GM19240 (cell line): ENCODE data around the gene ATP1B3.
"Not testable (repeated sequence)": the region's sequence is repeated elsewhere in the genome, so short reads cannot be mapped to it uniquely, and the experiment has no call there.

Source experiments
- DNase-seq: peaks from one replicate; pipeline ENCODE4 v3.0.0; 2011; ENCODE audit warnings: low spot score; ENCODE audit not compliant: insufficient read length

ATP1B3 gene

DNA sequence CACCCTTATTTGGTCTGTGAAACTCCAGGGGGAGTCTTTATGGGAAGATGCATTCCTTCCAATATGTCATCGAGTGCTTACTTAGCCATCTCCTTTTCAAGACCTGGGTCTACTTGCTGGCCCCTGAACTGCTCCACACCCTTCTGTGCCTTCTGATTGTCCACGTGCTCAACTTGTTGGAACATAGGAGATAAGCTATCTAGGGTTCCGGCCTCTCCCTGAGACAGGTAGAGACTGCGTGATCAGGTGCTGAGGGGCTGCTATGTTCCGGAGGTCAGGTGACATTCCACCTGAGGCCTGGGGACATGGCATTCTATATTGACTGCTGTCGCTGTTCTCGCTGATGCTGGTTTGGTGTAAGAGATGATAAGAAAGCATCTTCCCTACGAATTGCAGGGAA lies 65.6 kb downstream of the ATP1B3 start:
- no peak for DNase-seq

DNA sequence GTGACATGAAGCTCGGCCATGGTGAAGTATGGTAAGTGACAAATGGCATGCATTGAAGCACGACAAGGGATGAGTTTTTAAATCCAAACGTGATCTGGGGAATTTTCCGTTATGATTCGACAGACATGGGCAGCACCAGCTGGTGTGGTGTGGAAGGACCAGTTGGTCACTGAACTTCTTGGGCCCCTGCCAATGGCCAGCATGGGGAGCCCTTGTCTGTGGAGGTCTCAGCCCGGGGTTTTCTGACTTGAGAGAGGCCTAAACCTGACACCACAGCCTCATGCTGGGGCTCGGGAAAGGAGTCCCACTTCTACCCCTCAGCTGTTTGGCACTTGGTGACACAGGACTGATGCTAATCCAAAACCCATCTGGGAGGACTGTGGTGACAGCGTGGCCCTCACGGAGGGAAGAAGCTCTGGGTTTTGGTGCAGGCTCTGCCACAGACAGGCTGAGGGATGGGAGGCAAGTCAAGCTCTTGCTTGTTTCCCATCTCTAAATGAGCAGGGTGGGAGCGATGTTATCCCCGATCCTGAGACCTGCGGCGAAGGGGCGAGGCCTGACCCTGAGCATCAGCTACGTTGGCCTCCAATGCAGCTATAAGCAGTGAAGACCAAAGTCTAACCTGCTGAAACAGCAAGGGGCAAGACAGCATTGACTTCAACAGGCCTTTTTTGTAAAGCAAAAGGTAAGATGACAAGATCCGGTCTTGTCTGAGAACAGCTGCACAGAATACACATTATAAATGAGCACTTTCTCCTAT lies 69.5 kb downstream of the ATP1B3 start:
- DNase-seq: no peak

DNA sequence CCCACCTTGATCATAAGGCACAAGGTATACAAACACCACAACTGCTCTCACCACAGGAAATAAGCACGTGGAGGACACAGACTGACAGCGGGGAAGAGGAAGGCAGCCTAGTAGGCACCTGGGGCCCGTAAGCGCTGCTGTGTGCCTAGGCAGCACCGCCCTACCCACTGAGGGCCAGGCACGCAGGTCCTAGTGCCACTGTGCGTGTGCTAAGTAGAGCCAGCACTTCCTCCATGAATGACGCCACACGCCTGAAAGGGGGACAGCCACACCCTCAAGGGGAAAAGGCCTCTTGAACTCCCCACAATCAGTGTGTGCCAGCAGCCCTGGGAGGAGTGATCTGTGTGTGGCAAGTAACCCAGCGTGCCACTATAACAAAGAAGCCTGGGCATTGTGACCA lies 73.0 kb downstream of the ATP1B3 start:
- DNase-seq: no peak

DNA sequence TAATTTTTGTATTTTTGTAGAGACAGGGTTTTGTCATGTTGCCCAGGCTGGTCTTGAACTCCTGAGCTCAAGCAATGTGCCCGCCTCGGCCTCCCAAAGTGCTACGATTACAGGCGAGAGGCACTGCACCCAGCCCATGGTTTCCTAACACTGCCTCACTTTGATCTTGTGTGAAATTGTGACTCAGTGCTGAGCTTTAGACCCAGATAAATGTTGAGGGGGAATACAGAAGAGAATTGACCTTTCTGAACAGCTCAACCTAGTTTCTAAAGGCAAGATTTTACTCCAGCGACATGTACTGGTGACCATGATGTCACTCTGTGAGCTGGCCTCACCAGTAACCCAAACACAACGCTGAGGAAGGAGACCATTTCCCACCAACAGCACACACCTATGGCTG lies 73.5 kb downstream of the ATP1B3 start:
- DNase-seq: no peak

DNA sequence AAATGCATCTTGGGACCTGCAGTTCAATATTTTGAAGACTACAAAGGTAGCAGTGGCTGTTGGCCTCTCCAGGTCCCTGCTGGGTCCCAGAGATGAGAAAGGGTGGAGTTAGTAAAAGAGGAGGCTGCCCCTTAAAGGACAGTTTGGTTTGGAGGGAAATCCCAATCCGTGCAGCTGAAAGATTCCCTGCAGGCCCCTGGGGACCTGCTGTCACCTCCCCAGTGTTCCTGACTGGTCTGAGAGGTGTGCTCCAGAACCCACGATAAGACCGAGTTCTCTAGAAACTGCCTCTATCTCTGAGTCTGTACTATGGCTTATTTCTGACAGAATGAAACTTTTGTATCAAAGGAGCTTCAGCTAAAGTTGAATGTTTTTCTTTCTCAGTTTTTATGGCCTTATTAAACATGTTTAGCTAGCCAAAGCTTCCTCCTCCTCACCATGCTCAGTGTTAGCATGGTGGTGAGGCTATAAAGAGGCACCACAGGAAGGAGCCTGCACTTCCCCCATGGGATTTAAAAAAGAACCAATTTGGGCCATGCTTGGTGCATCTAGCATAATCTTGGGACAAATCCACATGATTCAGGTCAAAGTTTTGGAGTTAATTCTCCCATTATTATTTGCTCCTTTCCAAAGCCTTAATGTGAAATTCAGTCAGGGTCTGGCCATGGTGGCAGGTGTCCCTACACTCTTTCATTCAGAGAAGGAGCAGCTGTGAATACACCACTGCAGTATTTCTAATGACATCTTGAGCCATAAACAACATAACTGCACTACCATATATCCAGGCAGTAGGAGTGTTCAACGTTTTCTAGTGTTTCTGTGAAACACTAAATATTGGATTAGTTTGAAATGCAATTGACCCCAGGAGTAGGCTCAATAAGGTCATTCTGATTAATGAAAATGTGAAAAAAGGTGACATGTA lies 74.4 kb downstream of the ATP1B3 start:
- no peak for DNase-seq

DNA sequence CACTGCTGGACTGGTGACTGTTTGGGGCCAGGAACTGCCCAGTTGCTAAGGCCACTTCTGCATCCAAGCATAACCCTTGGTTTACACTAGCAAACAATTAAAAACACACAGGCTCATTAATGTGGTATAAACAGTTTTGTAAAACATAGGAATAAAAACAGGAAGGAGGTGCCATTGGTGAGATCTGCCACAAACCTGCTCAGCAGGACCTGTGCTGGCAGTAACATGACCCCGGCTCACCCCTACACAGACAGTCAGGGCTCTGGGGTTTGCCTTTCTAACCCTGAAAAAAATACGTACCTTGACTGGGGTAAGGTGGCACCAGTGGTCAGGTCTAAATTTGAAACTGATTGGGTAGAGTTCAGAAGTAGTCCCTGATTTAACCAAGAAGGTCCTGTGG lies 76.2 kb downstream of the ATP1B3 start:
- DNase-seq: no peak

DNA sequence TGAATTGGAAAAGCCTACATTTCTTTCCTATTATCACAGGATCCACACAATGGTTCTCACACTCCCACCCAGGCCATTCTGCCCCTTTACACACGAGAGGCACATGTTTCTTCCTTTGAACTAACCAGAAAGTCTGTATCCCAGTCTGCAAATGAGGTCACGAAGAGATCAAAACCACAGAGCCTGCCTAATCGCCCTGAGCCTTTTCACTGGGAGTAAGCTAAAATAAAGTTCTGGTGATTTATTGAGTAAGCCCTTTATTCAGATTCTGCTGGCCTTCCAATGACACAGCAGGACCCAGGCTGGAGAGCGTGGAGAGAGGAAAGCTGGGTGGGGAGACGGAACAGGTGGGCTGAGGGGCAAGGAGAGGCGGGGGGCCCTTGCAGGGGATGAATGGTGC lies 78.7 kb downstream of the ATP1B3 start:
- DNase-seq: no peak

DNA sequence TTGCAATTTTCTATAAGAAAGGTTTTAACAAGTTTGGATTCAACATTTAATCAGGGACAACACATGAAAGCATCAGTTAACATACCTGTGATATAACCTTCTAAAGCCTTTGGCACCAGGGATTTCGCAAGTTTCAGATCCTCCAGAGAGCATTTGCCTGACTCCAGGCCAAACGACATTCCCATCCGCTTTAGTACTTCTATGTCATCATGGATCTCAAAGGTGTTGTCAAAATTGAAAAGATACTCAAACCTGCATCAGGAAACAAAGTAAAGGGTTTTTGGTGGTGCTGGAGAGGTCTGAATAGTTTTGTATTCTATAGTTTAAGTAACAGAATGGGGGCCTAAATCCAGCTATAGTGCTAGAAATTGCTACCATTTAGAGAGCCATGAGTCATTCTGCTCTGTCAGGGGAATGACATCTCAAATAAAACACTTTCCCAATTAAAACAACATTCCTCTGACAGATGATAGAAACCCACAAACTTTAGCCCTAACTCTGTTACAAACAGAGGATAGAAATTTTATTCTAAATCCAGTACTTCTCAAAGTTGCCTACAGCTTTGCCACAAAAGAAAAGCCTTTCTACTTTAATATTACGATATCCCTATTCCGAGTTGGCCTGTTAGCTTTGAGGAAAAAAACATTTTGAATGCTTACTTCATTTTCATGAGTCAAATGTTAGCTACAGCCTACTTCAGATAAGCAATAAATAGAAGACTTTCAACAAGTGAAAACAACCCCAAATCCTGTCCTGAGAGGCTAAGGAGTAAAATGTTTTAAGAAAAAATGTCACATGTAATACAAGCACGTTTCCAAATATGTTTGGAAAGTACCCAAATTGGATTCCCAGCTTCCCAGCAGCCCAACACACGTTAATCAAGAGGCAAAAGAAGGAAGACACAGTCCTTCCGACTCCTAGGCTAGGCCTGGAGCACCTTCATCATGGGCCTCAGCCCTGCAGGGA lies 83.4 kb downstream of the ATP1B3 start:
- no peak for DNase-seq

DNA sequence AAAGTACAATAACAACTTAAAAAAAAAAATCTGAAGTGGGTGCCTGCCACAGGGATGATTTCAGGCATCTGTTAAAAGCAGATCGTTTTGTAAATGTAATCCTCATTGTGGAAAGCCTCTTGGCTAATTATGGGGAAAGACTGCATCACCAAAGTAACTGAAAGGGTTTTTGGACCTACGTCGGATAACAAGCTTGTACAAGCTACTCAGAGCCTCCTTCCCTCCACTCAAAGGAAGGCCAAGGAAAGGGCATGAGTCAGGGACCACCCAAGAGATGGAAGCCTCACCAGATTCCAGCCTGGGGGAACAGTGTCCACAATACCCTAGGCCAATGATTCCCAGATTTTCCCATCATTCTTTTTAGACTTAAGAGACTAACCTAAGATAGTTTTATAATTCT lies 84.3 kb downstream of the ATP1B3 start:
- no peak for DNase-seq

DNA sequence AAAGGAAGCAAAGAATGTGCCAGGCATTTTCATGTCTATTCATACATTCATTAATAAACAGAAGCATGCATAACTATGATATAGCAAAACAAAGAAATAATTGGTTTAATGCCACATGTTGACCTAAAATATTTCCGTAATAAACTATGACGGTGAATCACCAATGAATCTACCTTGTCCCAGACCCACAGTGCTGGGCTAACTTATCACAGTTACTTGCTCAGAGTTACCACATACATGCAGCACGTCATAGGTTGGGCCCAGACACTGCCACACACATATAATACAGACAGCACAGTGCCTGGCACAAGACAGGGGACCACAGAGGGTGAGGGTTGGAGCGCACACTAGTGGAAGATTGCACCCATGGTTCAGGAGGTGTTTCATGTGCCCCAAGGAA lies 86.9 kb downstream of the ATP1B3 start:
- no peak for DNase-seq

DNA sequence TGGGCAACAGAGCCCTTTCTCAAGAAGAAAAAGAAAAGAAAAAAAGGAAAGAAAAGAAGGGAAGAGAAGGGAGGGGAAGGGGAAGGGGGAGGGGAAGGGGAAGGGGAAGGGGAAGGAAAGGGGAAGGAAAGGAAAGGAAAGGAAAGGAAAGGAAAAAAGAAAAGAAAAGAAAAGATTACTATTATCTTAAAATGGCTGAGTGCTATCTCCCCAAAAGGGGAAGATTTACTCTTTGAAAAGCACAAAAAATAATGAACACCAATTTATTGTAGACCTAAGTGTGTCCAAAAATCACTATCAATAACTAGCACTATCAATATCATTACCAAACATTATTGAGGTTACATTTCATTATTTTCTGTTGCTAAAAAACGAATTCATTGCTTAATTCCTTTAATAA lies 89.0 kb downstream of the ATP1B3 start:
- no peak for DNase-seq

DNA sequence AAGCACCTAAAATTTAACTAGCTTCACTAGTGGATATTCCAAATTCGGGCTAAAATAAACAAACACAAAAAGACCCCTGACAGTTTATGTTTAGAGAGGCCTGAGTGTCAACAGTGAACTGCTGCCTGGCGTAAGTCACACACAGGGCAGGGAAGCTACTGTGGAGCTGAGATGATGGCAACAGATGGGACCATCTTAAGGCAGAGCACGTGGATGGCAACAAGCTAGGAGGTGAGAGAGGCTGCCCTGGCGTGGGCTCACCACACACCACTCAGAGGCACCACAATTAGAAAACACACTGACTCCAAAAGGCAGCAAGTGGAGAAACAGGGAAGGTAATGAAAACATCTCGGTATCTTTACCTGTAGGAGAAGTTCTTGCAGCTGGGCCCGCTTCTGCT lies 93.3 kb downstream of the ATP1B3 start:
- DNase-seq: no peak

DNA sequence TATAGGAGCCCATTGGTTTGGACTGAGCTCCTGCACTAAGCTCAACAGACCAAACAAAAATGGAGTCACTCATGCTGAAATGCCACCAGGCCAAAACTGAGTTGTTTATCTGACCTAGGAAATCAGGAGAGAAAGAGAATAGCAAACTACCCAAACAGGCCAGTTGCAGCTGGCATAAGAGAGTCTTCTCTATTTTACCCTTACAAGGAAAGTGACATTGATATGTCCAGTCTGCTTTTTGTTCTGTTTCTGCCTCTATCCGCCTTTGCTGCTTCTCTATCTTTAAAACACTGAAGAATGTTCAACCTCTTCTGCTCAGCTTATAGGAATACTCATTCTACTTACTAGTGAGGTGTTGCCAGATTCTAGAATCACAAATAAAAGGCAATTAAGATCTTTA lies 95.1 kb downstream of the ATP1B3 start:
- no peak for DNase-seq

DNA sequence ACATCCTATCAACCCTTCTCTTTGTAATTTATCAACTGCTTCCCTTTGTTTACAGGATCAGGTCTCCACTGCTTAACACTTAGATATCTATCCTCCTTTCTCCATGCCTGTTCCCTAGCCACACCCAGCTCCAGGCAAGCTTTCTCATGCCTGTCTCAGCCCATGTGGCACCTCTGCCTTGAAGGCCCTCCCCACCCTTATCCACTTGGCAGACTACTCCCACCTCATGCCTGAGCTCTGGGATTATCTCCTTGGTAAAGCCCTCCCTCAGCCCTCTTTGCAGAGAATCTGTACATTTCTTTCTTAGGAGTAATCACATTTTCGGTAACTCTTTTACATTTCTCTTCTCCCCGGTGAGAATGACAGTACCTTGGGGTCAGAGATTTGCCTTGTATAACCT lies 96.0 kb downstream of the ATP1B3 start:
- DNase-seq: no peak

DNA sequence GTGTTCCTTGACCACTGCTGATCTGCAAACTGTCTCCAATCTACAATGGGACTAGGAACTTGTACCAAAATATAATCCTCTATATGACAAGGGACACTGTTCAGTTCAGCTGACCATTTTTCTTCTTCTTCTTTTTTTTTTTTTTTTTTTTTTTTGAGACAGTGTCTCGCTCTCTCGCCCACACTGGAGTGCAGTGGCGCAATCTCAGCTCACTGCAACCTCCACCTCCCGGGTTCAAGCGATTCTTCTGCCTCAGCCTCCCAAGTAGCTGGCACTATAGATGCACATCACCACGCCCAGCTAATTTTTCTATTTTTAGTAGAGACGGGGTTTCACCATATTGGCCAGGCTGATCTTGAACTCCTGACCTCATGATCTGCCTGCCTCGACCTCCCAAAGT lies 98.3 kb downstream of the ATP1B3 start:
- not testable (repeated sequence) for DNase-seq
